Measurements from ENCODE around the gene PHF1.
"Not testable (repeated sequence)": the region's sequence is repeated elsewhere in the genome, so short reads cannot be mapped to it uniquely, and the experiment has no call there.

- TF ChIP-seq, protein P1, sequence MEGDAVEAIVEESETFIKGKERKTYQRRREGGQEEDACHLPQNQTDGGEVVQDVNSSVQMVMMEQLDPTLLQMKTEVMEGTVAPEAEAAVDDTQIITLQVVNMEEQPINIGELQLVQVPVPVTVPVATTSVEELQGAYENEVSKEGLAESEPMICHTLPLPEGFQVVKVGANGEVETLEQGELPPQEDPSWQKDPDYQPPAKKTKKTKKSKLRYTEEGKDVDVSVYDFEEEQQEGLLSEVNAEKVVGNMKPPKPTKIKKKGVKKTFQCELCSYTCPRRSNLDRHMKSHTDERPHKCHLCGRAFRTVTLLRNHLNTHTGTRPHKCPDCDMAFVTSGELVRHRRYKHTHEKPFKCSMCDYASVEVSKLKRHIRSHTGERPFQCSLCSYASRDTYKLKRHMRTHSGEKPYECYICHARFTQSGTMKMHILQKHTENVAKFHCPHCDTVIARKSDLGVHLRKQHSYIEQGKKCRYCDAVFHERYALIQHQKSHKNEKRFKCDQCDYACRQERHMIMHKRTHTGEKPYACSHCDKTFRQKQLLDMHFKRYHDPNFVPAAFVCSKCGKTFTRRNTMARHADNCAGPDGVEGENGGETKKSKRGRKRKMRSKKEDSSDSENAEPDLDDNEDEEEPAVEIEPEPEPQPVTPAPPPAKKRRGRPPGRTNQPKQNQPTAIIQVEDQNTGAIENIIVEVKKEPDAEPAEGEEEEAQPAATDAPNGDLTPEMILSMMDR (IDR thresholded peaks at IDR 0.05): not testable (repeated sequence)
- not testable (repeated sequence) for TF ChIP-seq EZH2 (IDR thresholded peaks at IDR 0.05; ENCODE audit: borderline replicate concordance, insufficient read depth, low read depth, low read length, poor library complexity, severe bottlenecking)
These were observed 10.9 kb upstream of the PHF1 start for GRCh38 chr6:33399881-33400280.

All from B cell (primary cell).